SK-N-DZ (cell line): Measurements from ENCODE around the gene SCYGR7.

ENCODE experiments used
- DNase-seq: peaks from one replicate; pipeline ENCODE4 v3.0.0-alpha.2; 2015; ENCODE audit warnings: low spot score
- small RNA-seq, 2 experiments: library from RNA; depleted of rRNA; stranded (forward); fragments of <200 nt; gene quantifications; one replicate each; pipeline ENCODE3, GENCODE V24; 2014

The SCYGR7 gene

GRCh38 chr2:227759411-227760118 is 31.4 kb downstream of the SCYGR7 start:
- DNase-seq, result no peak

DNA sequence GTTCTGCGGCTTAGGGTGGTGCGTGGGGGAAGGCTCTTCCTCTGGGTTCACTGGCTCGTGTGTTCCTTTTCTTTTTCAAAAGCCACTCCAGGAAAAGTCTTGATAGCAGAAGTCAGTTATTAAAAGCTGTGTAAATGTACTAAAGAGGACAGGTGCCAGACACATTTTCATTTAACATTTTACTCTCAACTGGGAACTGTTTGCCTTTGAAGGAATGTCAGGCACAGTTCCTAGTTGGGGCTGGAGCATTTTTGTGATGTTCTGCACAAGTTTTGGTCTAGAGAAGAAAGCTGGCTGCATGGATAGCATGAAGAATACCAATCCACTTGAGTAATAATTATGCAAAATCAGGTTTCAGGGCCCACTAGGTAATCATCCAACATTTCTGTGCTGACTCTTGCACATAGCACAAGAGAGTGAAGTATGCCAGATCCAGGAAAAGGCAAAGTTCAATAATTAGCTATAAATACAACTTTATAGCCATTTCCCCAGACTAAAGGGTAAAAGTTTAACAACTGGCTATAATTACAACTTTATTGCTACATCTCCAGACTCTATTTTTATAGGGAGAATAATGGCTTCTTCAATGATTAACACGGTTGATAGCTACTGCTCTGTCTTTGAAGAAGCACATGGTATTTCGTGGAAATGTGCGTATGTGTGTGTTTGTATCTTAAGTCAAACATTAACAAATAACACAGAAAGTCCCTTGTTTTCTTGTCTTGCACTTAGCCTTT is 33.8 kb downstream of the SCYGR7 start:
- DNase-seq, result no peak

- DNase-seq, result no peak
These were observed 37.7 kb downstream of the SCYGR7 start for GRCh38 chr2:227765788-227766372.

- DNase-seq, result peak; percentile 65
These were observed 38.3 kb downstream of the SCYGR7 start for GRCh38 chr2:227766373-227766883.

DNA sequence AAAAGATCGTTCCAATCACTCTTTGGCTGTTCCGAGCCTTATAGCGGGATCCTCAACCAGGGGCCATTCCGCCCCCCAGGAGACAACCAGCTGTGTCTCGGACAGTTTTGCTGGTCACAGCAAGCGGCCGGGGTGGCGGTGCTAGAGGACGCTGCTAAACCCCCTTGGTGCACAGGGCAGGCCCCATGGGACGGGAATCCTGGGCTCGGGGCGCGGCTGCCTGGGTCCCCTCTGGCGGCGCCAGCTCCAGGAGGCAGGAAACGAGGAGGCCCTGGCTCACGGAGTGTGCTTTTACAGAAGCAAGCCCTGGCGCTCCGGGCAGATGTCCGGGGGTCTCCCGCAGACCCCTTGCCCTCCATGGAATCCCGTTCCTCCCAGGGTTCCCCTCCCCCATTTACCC is 39.7 kb downstream of the SCYGR7 start:
- DNase-seq, result no peak

- DNase-seq, result no peak
These were observed 44.1 kb downstream of the SCYGR7 start for GRCh38 chr2:227772197-227772661.

GRCh38 chr2:227772932-227773331 is 44.8 kb downstream of the SCYGR7 start:
- no peak for DNase-seq

- no peak for DNase-seq
These were observed 46.0 kb downstream of the SCYGR7 start for GRCh38 chr2:227774011-227774624.

- DNase-seq, result no peak
These were observed 47.0 kb downstream of the SCYGR7 start for GRCh38 chr2:227774895-227775842.

Small RNAs within 50 kb of the gene (small RNA-seq; reads per million reads assigned to genes)
- gene RNA5SP121 (0.03 to 0.18 reads per million in 2 experiments), gene SNRPGP8 (0 reads per million in 2 experiments)
